Measurements from ENCODE around the gene CDY2B.
"Not testable (repeated sequence)": the region's sequence is repeated elsewhere in the genome, so short reads cannot be mapped to it uniquely, and the experiment has no call there.

- TF ChIP-seq CTCF (conservative IDR thresholded peaks at IDR 0.05 in 1 of 2, IDR thresholded peaks at IDR 0.05 in 1 of 2; ENCODE audit: extremely low read depth in 1 of 2, insufficient read depth in 1 of 2, low read depth in 1 of 2, low read length in 2 of 2); EZH2 (IDR thresholded peaks at IDR 0.05; ENCODE audit: borderline replicate concordance, low read length): not testable (repeated sequence)
These were observed 3.3 kb downstream of the CDY2B start for GRCh38 chrY:17876767-17877166.

Data from mammary epithelial cell (primary cell).